GM18520 (cell line): ENCODE results near the gene SEC22B.
"Not testable (repeated sequence)": the region's sequence is repeated elsewhere in the genome, so short reads cannot be mapped to it uniquely, and the experiment has no call there.

Experiments
- ATAC-seq: cut with Tn5 transposase; IDR thresholded peaks from one replicate; pipeline ENCODE4 v1.9.1; 2021; ENCODE audit not compliant: unreplicated experiment

Gene SEC22B

GRCh38 chr1:120120525-120120924 is 55.8 kb downstream of the SEC22B start:
- ATAC-seq = not testable (repeated sequence)

- peak; percentile 44 for ATAC-seq
Observed at GRCh38 chr1:120117371-120118177, 58.7 kb downstream of the SEC22B start.

- ATAC-seq = not testable (repeated sequence)
Observed at GRCh38 chr1:120116094-120116493, 60.2 kb downstream of the SEC22B start.

- ATAC-seq = not testable (repeated sequence)
Observed at GRCh38 chr1:120113134-120113533, 63.2 kb downstream of the SEC22B start.

- not testable (repeated sequence) for ATAC-seq
Observed at GRCh38 chr1:120112212-120112611, 64.1 kb downstream of the SEC22B start.

GRCh38 chr1:120111771-120112170 is 64.5 kb downstream of the SEC22B start:
- ATAC-seq = not testable (repeated sequence)

- ATAC-seq = not testable (repeated sequence)
Observed at GRCh38 chr1:120111008-120111407, 65.3 kb downstream of the SEC22B start.

- ATAC-seq = not testable (repeated sequence)
Observed at GRCh38 chr1:120109656-120110055, 66.7 kb downstream of the SEC22B start.

GRCh38 chr1:120109180-120109579 is 67.1 kb downstream of the SEC22B start:
- ATAC-seq = not testable (repeated sequence)

GRCh38 chr1:120105288-120105687 is 71.0 kb downstream of the SEC22B start:
- not testable (repeated sequence) for ATAC-seq

- ATAC-seq = not testable (repeated sequence)
Observed at GRCh38 chr1:120103768-120104167, 72.6 kb downstream of the SEC22B start.

GRCh38 chr1:120101593-120101992 is 74.7 kb downstream of the SEC22B start:
- not testable (repeated sequence) for ATAC-seq
